ENCODE measurements around the gene AKAP13.

The AKAP13 gene

GRCh38 chr15:85499371-85499887 lies 119.0 kb downstream of the AKAP13 start:
- no peaks in the 10 kb centered on the region for H3K36me3 ChIP-seq
- peaks cover 66% of the 10 kb centered on the region for H4K20me1 ChIP-seq
- H3K9ac ChIP-seq = no peak overlapping the region
- no peak overlapping the region for H3K4me3 ChIP-seq
- no peak for TF ChIP-seq Cebpa-rat (IDR thresholded peaks at IDR 0.05)
- H3K4me2 ChIP-seq = no peak overlapping the region
- H3K27me3 ChIP-seq = no peaks in the 10 kb centered on the region
- no peak overlapping the region for H3K27ac ChIP-seq
- no peaks in the 10 kb centered on the region for H3K9me3 ChIP-seq
- peaks cover 21% of the 10 kb centered on the region for H3K4me1 ChIP-seq

GRCh38 chr15:85500060-85500708 lies 119.8 kb downstream of the AKAP13 start:
- Histone ChIP-seq H3K9ac (no peak overlapping the region), H4K20me1 (peaks cover 64% of the 10 kb centered on the region), H3K4me2 (no peak overlapping the region), H3K4me3 (no peak overlapping the region), H3K27me3 (no peaks in the 10 kb centered on the region), H3K27ac (no peak overlapping the region), H3K36me3 (no peaks in the 10 kb centered on the region), H3K4me1 (peaks cover 19% of the 10 kb centered on the region), H3K9me3 (no peaks in the 10 kb centered on the region)
- TF ChIP-seq Cebpa-rat (IDR thresholded peaks at IDR 0.05) = no peak

GRCh38 chr15:85500729-85501128 lies 120.3 kb downstream of the AKAP13 start:
- Histone ChIP-seq H3K4me1 (peaks cover 13% of the 10 kb centered on the region), H3K4me2 (no peak overlapping the region), H3K27me3 (no peaks in the 10 kb centered on the region), H3K36me3 (no peaks in the 10 kb centered on the region), H3K9ac (no peak overlapping the region), H3K4me3 (no peak overlapping the region), H3K9me3 (no peaks in the 10 kb centered on the region), H4K20me1 (peaks cover 58% of the 10 kb centered on the region), H3K27ac (no peak overlapping the region)
- no peak for TF ChIP-seq Cebpa-rat (IDR thresholded peaks at IDR 0.05)

- Histone ChIP-seq H3K9me3 (no peaks in the 10 kb centered on the region), H3K27me3 (no peaks in the 10 kb centered on the region), H4K20me1 (peaks cover 58% of the 10 kb centered on the region), H3K4me2 (no peak overlapping the region), H3K9ac (no peak overlapping the region), H3K27ac (no peak overlapping the region), H3K4me3 (no peak overlapping the region), H3K4me1 (peaks cover 9% of the 10 kb centered on the region), H3K36me3 (no peaks in the 10 kb centered on the region)
- no peak for TF ChIP-seq Cebpa-rat (IDR thresholded peaks at IDR 0.05)
Measured at GRCh38 chr15:85501574-85501973, 121.2 kb downstream of the AKAP13 start.

GRCh38 chr15:85503151-85503799 lies 122.9 kb downstream of the AKAP13 start:
- H3K4me3 ChIP-seq = no peak overlapping the region
- no peak overlapping the region for H3K9ac ChIP-seq
- no peak overlapping the region for H3K4me2 ChIP-seq
- no peaks in the 10 kb centered on the region for H3K9me3 ChIP-seq
- no peaks in the 10 kb centered on the region for H3K36me3 ChIP-seq
- H3K27me3 ChIP-seq = no peaks in the 10 kb centered on the region
- no peak for TF ChIP-seq Cebpa-rat (IDR thresholded peaks at IDR 0.05)
- H3K4me1 ChIP-seq = peaks cover 9% of the 10 kb centered on the region
- peaks cover 52% of the 10 kb centered on the region for H4K20me1 ChIP-seq
- H3K27ac ChIP-seq = no peak overlapping the region

- H3K4me3 ChIP-seq = no peak overlapping the region
- no peaks in the 10 kb centered on the region for H3K9me3 ChIP-seq
- no peak overlapping the region for H3K4me2 ChIP-seq
- no peaks in the 10 kb centered on the region for H3K36me3 ChIP-seq
- H3K4me1 ChIP-seq = peaks cover 9% of the 10 kb centered on the region
- H4K20me1 ChIP-seq = peaks cover 37% of the 10 kb centered on the region
- no peak for TF ChIP-seq Cebpa-rat (IDR thresholded peaks at IDR 0.05)
- H3K9ac ChIP-seq = no peak overlapping the region
- no peaks in the 10 kb centered on the region for H3K27me3 ChIP-seq
- H3K27ac ChIP-seq = no peak overlapping the region
Measured at GRCh38 chr15:85504749-85505676, 124.6 kb downstream of the AKAP13 start.

GRCh38 chr15:85507114-85507513 lies 126.7 kb downstream of the AKAP13 start:
- no peak for TF ChIP-seq Cebpa-rat (IDR thresholded peaks at IDR 0.05)
- H3K4me2 ChIP-seq = no peak overlapping the region

GRCh38 chr15:85509973-85510372 lies 129.6 kb downstream of the AKAP13 start:
- Histone ChIP-seq H3K4me3 (no peak overlapping the region), H3K36me3 (no peaks in the 10 kb centered on the region), H3K27me3 (no peaks in the 10 kb centered on the region), H3K9me3 (no peaks in the 10 kb centered on the region), H3K27ac (no peak overlapping the region), H3K4me1 (peaks cover under 1% of the 10 kb centered on the region; the same call in 1 of the 2 replicates), H4K20me1 (peaks cover 19% of the 10 kb centered on the region; the same call in 1 of the 2 replicates), H3K4me2 (no peak overlapping the region), H3K9ac (no peak overlapping the region)
- TF ChIP-seq Cebpa-rat (IDR thresholded peaks at IDR 0.05) = no peak

More at GRCh38 chr15:85507114-85507513, 126.7 kb downstream of the AKAP13 start:
- Histone ChIP-seq H3K9ac (no peak overlapping the region), H3K4me1 (peaks cover 9% of the 10 kb centered on the region), H3K27me3 (no peaks in the 10 kb centered on the region), H3K27ac (no peak overlapping the region), H3K9me3 (no peaks in the 10 kb centered on the region), H4K20me1 (peaks cover 22% of the 10 kb centered on the region), H3K36me3 (no peaks in the 10 kb centered on the region), H3K4me3 (no peak overlapping the region)

- Histone ChIP-seq H3K27ac (no peak overlapping the region), H4K20me1 (peaks cover 14% of the 10 kb centered on the region; the same call in 1 of the 2 replicates), H3K4me1 (no peaks in the 10 kb centered on the region), H3K9me3 (no peaks in the 10 kb centered on the region), H3K27me3 (no peaks in the 10 kb centered on the region), H3K36me3 (no peaks in the 10 kb centered on the region), H3K4me3 (no peak overlapping the region), H3K9ac (no peak overlapping the region), H3K4me2 (no peak overlapping the region)
- TF ChIP-seq Cebpa-rat (IDR thresholded peaks at IDR 0.05) = no peak
Measured at GRCh38 chr15:85514413-85514812, 134.0 kb downstream of the AKAP13 start.

All from BLaER1 (cell line).